NCI-H1436 treated with DMSO at 0.1 percent for 48 hours (cell line): ENCODE data around the gene KIAA0586.
"Not testable (repeated sequence)": the region's sequence is repeated elsewhere in the genome, so short reads cannot be mapped to it uniquely, and the experiment has no call there.

Experiments used
- DNase-seq: peaks from one replicate; lab custom pipeline; 2025; lab: John Stamatoyannopoulos, UW

Gene KIAA0586

DNA sequence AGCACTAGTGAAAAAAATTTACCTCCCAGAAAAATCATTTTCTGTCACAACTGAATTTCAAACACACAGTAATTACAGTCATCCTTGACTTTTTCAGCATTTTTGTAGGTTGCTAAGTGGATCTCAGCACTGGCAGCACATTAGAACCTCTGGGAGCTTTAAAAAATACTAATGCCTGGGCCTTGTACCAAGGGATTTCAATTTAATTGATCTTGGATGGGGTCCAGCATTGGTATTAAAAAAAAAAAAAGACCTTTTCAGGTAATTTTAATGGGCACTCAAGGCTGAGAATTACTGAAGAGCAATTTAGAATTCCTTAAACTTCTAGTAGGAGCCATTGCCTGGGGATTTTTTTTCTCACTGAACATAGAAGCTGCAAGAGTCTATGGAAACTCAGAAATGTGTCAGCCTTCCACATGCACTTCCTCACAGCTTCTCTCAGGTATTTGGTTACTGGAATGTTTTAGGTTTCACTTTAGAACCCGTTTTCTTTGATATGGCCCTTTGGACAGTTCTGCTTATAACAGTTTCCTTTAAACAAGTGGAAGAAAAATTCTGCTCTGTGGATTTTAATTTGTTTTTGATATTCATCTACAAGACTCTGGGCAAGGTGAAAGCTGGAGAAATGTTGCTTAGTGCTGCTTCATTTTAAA, 121.7 kb downstream of the KIAA0586 start:
- no peak for DNase-seq

DNA sequence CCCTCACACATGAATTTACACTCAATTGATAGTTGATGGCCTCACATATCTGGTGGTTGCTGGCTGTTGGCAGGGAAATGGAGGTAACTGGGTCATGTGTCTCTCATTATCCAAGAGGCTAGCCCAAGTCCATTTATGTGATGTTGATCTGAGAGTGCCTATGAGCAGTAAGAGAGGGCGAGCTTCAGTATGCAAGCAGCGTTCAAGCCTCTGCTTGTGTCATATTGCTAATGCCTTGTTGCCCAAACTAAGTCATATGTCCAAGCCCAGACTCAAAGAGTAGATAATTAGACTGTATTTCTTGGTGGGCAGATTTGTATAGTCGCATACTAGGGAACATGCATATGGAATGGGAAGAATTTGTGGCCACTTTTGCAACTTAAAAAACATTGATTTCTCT, 126.4 kb downstream of the KIAA0586 start:
- no peak for DNase-seq

DNA sequence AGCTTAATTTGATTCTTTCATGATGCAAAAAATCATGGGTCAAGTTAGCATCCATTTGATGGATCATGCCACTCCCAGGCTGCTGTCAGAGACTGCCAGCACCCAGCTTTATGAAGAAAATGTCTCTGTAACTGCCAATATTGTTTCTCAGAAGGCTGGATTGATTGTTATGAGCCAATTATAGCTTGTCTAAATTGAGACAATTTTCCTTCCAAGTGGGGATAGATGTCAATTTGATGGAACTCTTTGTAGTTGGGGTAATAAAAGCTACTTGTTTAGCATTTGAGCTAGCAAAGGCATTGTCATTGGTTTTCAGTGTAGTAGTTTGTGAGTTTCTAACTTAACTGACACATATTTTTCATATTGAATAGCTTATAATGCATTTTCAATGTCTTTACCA, 128.1 kb downstream of the KIAA0586 start:
- no peak for DNase-seq

DNA sequence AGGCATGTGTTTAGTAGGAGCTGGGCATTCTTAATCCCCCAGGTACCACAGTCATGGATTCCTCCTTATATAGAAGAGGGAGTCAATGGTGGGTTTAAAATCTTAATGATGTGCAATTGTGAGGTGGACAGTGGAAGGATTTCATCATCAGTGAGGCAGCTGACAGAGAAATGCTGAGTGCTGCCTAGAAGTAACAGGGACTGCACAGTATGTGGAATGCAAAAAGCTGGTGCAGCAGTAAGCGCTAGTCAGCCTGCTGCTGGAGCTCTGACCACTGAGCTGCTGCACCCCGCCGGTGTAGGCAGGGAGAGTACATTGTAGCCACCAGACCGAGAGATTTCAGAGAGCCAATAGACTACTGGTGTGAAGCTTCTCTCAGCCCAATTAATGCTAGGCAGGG, 129.7 kb downstream of the KIAA0586 start:
- no peak for DNase-seq

- no peak for DNase-seq
These were observed 132.7 kb downstream of the KIAA0586 start for GRCh38 chr14:58560208-58560607.

- DNase-seq: no peak
These were observed 134.6 kb downstream of the KIAA0586 start for GRCh38 chr14:58562141-58562540.

DNA sequence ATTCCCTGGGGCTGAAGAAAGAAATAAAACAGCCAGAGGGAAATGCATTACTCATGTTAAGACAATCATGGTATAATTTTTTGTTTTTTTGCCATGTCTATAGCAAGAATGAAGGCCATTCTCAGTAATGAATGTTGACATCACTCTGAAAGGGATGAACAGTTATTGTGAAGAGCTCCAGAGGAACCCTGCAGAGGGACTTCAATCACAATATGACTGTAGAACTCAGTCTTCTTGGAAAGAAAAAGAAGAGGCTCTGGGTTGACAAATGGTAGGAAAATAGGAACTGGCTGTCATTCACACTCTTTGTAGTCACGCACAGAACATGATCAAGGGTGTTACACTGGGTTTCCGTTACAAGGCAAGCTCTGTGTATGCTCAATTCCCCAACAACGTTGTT, 136.5 kb downstream of the KIAA0586 start:
- DNase-seq: no peak

- DNase-seq: no peak
These were observed 138.3 kb downstream of the KIAA0586 start for GRCh38 chr14:58565832-58566231.

DNA sequence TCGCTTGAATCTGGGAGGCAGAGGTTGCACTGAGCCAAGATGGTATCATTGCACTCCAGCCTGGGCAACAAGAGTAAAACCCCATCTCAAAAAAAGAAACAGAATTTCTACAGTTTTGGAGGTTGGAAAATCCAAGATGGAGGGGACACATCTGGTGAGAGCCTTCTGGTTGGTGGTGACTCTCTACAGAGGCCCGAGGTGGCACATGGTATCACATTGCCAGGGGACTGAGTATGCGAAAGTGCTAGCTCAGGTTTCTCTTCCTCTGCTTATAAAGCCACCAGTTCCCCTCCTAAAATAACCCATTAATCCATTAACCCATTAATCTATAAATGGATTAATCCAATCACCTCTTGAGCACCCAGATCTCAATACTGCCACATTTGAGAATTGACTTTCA, 139.5 kb downstream of the KIAA0586 start:
- DNase-seq: no peak

- no peak for DNase-seq
These were observed 140.8 kb downstream of the KIAA0586 start for GRCh38 chr14:58568322-58568721.

DNA sequence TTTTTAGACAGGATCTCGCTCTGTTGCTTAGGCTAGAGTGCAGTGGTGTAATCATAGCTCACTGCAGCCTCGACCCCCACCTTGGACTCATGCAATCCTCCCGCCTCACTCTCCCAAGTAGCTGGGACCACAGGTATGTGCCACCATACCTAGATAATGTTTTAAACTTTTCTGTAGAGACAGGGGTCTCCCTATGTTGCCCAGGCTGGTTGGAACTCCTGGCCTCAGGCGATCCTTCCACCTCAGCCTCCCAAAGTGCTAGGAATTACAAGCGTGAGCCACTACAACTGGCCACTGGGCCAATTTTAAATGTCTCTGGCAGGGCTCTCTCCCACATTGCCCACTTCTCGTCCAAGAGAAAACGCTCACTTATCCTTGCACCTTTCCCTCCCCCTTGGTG, 143.7 kb downstream of the KIAA0586 start:
- no peak for DNase-seq

DNA sequence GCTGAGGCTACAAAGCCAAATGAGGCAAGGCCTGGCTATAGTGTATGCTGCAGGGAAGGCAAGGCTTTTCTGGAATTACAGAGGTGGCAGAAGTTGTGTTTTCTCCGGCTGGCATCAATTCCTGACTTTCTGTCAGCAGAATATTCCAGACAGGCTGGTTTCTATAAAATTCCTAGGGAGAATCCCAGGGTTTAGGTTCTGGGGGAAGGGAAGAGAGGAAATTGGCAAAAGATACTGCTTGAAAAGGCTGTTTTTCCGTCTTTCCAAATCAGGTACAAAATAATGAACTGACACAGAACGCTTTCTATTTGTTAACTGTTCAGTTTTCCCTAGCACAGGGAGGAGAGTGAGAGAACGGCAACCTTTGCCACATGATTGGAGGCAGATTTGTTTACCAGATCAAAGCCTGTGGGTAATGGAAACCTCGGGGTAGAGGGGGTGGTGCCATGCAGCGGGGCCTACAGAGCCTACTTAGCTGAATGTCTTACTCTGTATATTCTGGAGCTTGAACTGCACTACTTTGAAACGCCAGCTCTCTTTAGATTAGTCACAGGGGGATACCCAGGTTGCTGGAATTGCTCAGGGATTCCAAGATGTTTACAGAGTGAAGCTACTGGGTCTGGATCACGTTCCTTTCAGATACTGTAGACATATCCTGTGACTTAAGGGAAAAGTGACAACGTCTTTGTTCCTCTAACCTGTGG, 144.4 kb downstream of the KIAA0586 start:
- no peak for DNase-seq

GRCh38 chr14:58572473-58572853, 144.9 kb downstream of the KIAA0586 start:
- no peak for DNase-seq

DNA sequence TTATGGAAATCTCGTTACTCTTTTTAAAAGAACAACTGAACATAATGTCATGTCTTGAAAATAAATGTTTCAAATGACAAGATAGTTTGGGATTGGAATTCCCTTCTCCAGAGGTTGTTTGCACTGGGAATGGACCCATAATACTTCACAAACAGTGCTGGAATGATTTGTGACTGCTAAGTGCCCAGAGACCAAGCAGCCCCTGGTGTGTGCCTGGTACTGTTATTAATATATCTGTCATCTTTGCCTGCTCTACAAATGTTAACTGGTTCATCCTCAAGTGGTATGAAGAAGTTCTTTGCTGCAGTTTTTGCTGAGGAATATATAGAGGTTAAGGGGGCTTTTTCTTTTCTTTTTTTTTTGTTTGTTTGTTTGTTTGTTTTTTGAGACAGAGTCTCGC, 145.3 kb downstream of the KIAA0586 start:
- DNase-seq: no peak

DNA sequence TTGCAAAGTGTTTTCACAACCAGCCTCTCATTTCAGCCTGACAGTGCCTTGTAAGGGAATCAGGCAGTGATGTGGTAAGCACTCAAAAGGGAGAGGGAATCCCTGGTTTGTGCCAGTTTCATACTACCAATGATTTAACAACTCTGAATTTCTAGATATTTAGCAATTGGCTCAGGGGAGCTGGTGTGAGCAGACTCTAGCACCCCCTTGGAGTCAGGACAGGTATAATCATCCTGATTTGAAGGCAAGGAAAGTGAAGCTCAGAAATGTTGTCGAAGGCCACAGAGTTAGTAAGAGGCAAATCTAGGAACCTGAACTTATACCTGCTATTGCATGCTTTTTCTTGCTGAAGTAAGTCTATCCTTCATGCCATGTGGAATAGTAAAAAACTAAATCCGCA, 147.1 kb downstream of the KIAA0586 start:
- DNase-seq: no peak

DNA sequence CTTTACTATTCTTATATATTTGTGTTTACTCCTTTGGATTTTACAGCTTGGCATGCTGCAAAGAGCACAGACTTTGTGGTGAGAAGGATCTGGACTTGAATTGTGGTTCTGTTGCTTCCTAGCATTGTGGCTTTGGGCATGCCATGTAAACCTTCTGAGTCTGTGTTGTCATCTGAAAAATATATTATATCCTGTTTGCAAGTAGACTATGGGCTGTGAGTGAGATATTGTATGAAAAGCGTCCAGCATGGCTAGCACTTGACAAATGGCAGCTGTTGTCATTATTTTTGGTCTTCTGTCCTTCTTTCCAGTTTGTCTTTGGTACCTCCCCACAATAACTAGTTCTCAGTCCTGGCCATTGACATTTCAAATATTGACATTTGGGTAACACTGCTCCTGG, 148.4 kb downstream of the KIAA0586 start:
- DNase-seq: no peak

- DNase-seq: not testable (repeated sequence)
These were observed 152.5 kb downstream of the KIAA0586 start for GRCh38 chr14:58580035-58580434.

- not testable (repeated sequence) for DNase-seq
These were observed 153.9 kb downstream of the KIAA0586 start for GRCh38 chr14:58581389-58581788.

GRCh38 chr14:58584383-58584782, 156.9 kb downstream of the KIAA0586 start:
- no peak for DNase-seq

DNA sequence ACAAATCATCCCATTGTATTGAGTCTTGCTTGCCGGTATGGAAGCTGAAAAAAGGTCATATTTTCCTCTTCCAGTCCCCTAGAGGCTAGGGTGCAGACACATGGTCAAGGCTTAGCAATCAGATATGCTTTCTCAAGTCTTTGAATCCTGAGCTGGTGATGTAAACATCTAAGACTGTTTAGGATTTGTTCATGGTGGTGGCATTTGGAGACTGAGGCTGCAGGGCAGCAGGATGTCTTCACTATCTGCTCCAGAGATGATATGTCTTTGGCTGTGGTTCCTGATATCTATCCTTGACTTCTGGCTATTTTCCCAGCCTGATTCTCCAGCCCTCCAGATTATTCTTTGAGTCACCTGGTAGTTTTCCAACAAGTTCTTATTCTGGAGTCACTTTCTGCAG, 159.8 kb downstream of the KIAA0586 start:
- no peak for DNase-seq

DNA sequence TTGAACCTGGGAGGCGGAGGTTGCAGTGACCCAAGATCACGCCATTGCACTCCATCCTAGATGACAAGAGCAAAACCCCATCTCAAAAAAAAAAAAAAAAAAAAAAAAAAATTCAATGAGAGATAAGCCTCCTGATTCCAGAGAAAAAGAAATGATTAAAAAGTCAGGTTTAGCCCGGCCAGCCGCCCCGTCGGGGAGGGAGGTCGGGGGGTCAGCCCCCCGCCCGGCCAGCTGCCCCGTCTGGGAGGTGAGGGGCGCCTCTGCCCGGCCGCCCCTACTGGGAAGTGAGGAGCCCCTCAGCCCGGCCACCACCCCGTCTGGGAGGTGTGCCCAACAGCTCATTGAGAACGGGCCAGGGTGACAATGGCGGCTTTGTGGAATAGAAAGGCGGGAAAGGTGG, 160.8 kb downstream of the KIAA0586 start:
- DNase-seq: not testable (repeated sequence)

DNA sequence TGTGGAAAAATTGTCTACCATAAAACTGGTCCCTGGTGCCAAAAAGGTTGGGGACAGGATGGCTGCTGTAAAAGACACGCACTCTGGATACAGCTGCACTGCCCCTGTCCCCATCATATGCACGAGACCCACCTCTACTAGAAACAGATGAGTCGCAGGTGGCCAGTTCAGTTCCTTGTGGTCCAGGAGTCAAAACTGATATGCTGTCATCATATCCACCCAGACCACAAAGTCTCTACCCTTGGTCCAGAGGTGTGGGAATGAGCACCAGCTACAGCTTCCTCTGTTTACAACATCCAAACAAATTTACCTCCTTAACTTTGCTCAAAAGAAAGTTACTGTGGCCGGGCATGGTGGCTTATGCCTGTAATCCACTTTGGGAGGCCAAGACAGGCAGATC, 166.5 kb downstream of the KIAA0586 start:
- no peak for DNase-seq

DNA sequence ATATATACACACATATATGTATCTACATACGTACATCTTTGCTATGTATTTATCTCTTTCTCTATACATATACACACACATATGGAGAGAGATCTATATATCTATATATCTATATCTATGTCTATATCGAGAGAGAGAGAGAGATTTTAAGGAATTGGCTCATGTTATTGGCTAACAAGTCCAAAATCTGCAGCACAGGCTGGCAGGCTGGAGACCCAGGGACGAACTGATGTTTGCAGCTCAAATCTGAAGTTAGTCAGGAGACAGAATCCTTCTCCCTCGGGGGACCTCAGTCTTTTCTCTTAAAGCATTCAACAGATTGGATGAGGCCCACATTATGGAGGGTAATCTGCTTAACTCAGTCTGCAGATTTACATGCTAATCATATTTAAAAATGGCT, 169.5 kb downstream of the KIAA0586 start:
- DNase-seq: no peak
